RPMI7951 (cell line): ENCODE data around the gene MLXIPL. TPM values are rescaled to one million over a fixed set of nuclear protein-coding genes. Genes with fewer than 3 reads are reported as not detected.
A peak's percentile ranks its signal among the peaks of the same experiment; 100 is the strongest.
"Not testable (repeated sequence)": the region's sequence is repeated elsewhere in the genome, so short reads cannot be mapped to it uniquely, and the experiment has no call there.

Experiments used
- DNase-seq: peaks from one replicate; pipeline ENCODE4 v3.0.0-alpha.2; 2012; ENCODE audit warnings: low read depth
- total RNA-seq: library from RNA; depleted of rRNA; stranded (reverse); fragments of >200 nt; shearing (Covaris generic); gene quantifications from 2 replicates; pipeline ENCODE4 v1.2.3, GENCODE V29; 2014; rRNA removed

MLXIPL gene, protein sequence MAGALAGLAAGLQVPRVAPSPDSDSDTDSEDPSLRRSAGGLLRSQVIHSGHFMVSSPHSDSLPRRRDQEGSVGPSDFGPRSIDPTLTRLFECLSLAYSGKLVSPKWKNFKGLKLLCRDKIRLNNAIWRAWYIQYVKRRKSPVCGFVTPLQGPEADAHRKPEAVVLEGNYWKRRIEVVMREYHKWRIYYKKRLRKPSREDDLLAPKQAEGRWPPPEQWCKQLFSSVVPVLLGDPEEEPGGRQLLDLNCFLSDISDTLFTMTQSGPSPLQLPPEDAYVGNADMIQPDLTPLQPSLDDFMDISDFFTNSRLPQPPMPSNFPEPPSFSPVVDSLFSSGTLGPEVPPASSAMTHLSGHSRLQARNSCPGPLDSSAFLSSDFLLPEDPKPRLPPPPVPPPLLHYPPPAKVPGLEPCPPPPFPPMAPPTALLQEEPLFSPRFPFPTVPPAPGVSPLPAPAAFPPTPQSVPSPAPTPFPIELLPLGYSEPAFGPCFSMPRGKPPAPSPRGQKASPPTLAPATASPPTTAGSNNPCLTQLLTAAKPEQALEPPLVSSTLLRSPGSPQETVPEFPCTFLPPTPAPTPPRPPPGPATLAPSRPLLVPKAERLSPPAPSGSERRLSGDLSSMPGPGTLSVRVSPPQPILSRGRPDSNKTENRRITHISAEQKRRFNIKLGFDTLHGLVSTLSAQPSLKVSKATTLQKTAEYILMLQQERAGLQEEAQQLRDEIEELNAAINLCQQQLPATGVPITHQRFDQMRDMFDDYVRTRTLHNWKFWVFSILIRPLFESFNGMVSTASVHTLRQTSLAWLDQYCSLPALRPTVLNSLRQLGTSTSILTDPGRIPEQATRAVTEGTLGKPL
- not detected in 2 replicates for total RNA-seq

DNA sequence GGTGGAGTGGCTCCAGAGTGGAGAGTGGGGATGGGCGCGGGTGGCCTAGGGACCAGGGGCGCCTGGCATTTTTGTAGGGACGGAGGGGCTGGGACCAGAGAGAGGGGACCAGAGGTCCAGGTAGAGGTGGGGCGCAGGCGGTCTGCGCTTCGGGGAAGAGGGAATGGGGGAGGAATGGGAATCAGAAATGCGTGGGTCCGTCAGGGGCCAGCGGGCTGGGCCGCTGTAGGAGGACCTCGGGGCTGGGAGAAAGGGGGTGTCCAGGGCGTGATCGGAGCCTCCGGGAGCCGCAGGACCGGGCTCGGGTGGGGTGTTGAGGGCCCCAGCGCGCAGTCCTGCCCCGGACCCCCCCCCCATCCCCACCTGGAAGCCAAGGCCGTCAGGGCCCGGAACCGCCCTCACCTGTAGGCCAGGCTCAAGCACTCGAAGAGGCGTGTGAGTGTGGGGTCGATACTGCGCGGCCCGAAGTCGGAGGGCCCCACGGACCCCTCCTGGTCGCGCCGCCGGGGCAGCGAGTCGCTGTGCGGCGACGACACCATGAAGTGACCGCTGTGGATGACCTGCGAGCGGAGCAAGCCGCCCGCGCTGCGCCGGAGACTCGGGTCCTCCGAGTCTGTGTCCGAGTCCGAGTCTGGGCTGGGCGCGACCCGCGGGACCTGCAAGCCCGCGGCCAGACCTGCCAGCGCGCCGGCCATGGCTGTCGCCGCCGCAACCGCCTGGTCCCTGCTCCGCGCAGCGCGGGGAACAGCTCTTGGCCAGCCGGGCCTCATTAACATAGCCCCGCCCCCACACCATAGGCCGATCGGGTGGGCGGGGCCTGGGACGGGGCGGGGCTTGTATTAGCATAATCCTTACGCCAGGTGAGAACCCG is at the start of gene MLXIPL:
Gene MLXIPL, minus strand, starts transcription at position 725 of the 871 bp plus-strand sequence. Its CDS starts 30 bp downstream, at position 695.
- DNase-seq: peak; percentile 55

- DNase-seq: no peak
These were observed 47.6 kb upstream of the MLXIPL start for GRCh38 chr7:73671857-73672445.

- no peak for DNase-seq
These were observed 47.0 kb upstream of the MLXIPL start for GRCh38 chr7:73671322-73671661.

- DNase-seq: no peak
These were observed 45.6 kb upstream of the MLXIPL start for GRCh38 chr7:73669858-73670385.

DNA sequence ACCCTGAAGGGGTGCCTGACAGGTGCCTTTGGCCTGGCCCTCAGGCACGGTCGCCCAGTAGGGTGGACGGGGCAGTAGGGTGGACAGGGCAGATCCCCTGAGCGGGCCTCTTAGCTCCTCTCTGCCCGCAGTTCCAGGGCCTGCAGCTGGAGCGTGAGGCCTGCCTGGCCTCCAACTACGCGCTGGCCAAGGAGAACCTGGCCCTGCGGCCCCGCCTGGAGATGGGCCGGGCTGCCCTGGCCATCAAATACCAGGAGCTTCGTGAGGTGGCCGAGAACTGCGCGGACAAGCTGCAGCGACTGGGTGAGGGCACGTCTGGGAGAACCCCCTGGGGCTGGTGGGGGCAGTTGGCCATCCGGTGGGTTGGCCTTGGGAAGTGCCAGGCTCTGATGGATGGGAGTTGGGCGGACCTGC is 45.0 kb upstream of the MLXIPL start:
- DNase-seq: no peak

DNA sequence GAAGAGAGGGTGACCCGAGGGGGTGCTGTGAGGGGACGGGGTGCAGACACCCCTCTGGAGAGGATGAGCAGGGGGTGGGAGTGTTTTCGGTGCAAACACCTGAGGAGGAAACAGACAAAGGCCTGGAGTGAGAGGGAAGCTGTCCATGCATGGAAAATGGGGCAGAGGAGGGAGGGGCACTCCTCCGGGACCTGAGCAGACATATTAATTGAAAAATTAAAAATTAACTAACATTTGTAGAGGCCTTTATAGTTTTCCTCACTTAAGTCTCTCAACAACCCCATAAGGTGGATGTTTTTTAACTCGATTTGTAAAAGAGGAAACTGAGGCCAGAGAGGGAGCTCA is 44.5 kb upstream of the MLXIPL start:
- DNase-seq: no peak

DNA sequence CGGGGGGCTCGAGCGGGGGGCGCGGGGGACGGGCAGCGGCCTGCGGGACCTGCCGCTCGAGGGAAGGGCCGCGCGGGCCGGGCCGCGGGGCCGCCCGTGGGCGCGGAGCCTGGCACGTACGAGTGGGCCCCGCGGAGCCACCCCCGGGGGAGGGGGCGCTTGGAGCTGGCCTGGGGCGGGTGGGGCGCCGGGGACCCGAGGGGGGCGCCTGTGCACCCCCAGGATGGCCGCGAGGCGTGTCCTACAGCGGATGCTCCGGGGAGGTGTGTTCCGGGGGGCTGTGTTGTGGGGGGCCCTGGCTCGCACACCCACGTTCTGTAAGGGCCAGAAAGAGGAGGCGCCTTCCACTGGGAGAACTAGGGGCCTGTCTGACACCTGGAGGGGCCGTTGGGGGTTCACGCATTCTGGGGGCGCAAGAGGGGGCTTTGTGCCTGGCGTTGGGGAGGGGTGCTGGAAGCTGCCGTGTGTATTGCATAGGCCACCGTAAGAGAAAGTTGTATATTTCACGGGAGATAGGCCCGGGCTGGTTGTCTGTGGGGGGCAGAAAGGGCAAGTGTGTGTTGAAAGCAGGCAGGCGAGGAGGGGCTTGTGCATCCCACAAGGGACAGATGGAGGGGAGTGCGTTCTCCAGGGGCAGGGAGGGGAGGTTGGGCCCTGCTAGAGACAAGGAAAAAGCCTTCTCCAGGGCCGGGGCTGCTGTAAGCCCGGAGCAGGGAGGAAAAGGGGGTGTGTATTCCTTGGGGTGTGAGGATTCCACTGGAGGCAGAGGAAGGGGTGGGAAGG is 44.0 kb upstream of the MLXIPL start:
- no peak for DNase-seq

GRCh38 chr7:73667344-73668102 is 43.2 kb upstream of the MLXIPL start, which contains the start of gene VPS37D:
Gene VPS37D, plus strand, starts transcription at chr7:73667831. Its CDS starts 128 bp downstream, at chr7:73667959.
- DNase-seq: peak; percentile 89

GRCh38 chr7:73663033-73663432 is 38.7 kb upstream of the MLXIPL start:
- DNase-seq: no peak

DNA sequence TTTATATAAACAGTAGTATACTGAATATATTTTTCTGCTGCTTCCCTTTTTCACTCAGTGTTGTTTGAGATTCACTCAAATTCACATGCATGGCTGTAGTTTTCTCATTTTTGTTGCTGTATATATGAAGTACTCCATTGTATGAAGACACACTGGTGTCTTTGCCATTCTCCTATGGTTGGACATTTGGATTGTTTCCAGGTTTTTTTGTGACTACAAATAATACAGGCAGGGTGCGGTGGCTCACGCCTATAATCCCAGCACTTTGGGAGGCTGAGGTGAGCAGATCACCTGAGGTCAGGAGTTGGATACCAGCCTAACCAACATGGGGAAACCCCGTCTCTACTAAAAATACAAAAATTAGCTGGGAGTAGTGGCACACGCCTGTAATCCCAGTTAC is 36.3 kb upstream of the MLXIPL start:
- DNase-seq: not testable (repeated sequence)

DNA sequence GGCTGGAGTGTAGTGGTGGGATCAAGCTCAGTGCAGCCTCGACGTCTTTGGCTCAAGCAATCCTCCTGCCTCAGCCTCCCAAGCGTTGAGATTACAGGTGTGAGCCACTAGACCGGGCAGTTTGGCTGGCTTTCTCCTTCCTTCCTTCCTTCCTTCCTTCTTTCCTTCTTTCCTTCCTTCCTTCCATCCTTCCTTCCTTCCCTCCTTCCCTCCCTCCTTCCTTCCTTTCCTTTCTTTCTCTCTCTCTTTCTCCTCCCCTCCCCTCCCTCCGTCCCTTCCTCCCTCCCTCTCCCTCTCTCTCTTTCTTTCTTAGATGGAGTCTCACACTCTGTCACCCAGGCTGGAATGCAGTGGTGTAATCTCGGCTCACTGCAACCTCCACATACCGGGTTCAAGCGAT is 35.7 kb upstream of the MLXIPL start:
- no peak for DNase-seq

DNA sequence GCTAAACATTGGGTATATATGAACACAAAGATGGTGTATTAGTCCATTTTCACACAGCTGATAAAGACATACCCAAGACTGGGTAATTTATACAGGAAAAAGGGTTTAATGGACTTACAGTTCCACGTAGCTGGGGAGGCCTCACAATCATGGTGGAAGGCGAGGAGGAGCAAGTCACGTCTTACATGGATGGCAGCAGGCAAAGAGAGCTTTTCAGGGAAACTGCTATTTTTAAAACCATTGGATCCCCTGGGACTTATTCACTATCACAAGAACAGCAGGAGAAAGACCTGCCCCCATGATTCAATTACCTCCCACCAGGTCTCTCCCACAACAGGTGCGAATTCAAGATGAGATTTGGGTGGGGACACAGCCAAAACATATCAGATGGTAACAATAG is 31.0 kb upstream of the MLXIPL start:
- not testable (repeated sequence) for DNase-seq

GRCh38 chr7:73652541-73652949 is 28.2 kb upstream of the MLXIPL start:
- no peak for DNase-seq

GRCh38 chr7:73650524-73650923 is 26.2 kb upstream of the MLXIPL start:
- no peak for DNase-seq

- DNase-seq: no peak
These were observed 25.3 kb upstream of the MLXIPL start for GRCh38 chr7:73649576-73649975.

GRCh38 chr7:73648593-73649332 is 24.4 kb upstream of the MLXIPL start:
- no peak for DNase-seq

GRCh38 chr7:73647725-73648592 is 23.6 kb upstream of the MLXIPL start:
- no peak for DNase-seq
